HUES6 (cell line): Measurements from ENCODE around the gene ZNF410.

Experiments
- H3K27ac ChIP-seq: 2 replicates; pipeline ENCODE4 v1.7.0; 2013; ENCODE audit warnings: low read depth, mild to moderate bottlenecking, low read length, inconsistent platforms
- H3K27me3 ChIP-seq: 2 replicates; pipeline ENCODE4 v1.6.1; 2013; ENCODE audit warnings: low read length; ENCODE audit not compliant: control insufficient read depth, insufficient read depth
- H3K36me3 ChIP-seq: 2 replicates; pipeline ENCODE4 v1.6.1; 2013; ENCODE audit warnings: low read length; ENCODE audit not compliant: control insufficient read depth, insufficient read depth
- H3K4me1 ChIP-seq: 2 replicates; pipeline ENCODE4 v1.6.1; 2013; ENCODE audit warnings: low read length; ENCODE audit not compliant: control insufficient read depth, insufficient read depth
- H3K4me3 ChIP-seq: 2 replicates; pipeline ENCODE4 v1.5.1; 2013; ENCODE audit warnings: low read depth, low read length
- H3K9ac ChIP-seq: one replicate; pipeline ENCODE4 v1.6.1; 2013; ENCODE audit warnings: mild to moderate bottlenecking, low read length
- H3K9me3 ChIP-seq: 2 replicates; pipeline ENCODE4 v1.6.1; 2013; ENCODE audit warnings: low read depth, low read length; ENCODE audit not compliant: control insufficient read depth, insufficient read depth

ZNF410 gene

DNA sequence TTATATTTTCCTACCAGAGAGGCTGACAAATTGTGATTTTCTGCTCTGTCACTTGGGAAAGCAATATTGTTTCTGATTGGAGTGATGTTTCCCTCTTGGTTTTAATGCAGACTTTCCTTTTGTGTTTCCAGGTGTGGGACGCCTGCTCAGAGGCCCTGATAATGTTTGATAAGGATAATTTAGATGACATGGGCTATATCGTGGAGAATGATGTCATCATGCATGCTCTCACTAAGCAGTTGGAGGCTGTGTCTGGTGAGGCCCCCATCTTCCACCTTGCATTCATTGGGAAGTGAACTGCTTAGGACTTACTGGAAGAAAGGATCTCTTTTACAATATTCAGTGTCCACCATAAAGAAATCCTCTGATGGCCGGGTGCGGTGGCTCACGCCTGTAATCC is 69.0 kb downstream of the ZNF410 start:
- no peak overlapping the region for H3K27ac ChIP-seq
- no peak overlapping the region for H3K9ac ChIP-seq
- H3K4me3 ChIP-seq: no peak overlapping the region
- H3K27me3 ChIP-seq: no peaks in the 10 kb centered on the region
- no peaks in the 10 kb centered on the region for H3K4me1 ChIP-seq
- H3K36me3 ChIP-seq: peaks cover 45% of the 10 kb centered on the region
- H3K9me3 ChIP-seq: no peaks in the 10 kb centered on the region

DNA sequence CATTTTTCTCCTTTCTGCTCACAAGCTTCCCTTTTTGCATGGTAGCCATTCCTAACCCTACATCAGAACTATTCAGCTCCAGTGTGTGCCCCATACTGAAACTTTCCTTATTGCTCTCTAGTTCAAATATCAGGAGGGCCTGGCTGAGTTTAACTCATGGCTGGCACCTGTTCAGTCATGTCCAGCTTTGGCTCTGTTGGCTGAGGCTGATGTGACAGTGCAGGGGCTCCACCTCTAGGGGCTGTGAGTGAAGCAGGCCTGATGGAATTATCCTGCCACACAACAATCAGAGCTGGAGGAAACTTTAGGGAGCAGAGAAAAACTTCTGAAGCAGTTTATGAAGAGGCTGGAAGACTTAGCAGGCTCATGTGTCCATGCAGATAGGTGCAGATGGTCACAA is 71.9 kb downstream of the ZNF410 start:
- Histone ChIP-seq H3K4me3 (no peak overlapping the region), H3K9ac (no peak overlapping the region), H3K4me1 (no peaks in the 10 kb centered on the region), H3K27ac (no peak overlapping the region), H3K27me3 (no peaks in the 10 kb centered on the region), H3K36me3 (peaks cover 69% of the 10 kb centered on the region), H3K9me3 (no peaks in the 10 kb centered on the region)

DNA sequence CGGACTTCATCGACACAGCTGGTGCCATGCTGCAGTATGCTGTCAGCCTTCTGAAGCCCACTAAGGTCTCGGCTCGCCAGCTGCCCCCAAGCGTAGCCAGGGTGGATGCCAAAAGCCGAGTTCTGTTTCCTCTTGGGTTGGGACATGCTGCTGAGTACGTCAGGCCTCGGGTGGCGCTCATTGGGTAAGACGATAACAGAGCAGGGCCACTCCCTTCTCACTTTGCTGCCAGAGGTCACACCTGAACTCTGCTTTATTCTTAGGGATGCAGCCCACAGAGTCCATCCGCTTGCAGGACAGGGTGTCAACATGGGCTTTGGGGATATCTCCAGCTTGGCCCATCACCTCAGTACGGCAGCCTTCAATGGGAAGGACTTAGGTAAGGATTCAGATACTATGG is 74.5 kb downstream of the ZNF410 start:
- peaks cover 64% of the 10 kb centered on the region for H3K36me3 ChIP-seq
- no peak overlapping the region for H3K4me3 ChIP-seq
- no peaks in the 10 kb centered on the region for H3K4me1 ChIP-seq
- no peaks in the 10 kb centered on the region for H3K9me3 ChIP-seq
- no peak overlapping the region for H3K9ac ChIP-seq
- H3K27me3 ChIP-seq: no peaks in the 10 kb centered on the region
- no peak overlapping the region for H3K27ac ChIP-seq

DNA sequence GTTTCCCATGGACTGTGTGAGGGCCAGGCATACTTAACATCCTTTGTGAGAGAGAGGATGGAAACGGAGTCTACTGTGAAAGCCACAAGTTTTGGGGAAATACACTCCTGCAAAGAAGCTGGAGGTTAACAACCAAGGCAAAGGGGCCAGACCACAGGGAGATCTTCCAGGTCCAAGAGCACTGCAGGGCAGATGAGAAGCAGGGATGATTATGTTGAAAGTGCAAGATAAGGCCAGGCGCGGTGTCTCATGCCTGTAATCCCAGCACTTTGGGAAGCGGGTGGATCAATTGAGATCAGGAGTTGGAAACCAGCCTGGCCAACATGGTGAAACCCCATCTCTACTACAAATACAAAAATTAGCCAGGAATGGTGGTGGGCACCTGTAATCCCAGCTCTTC is 78.6 kb downstream of the ZNF410 start:
- Histone ChIP-seq H3K9ac (no peak overlapping the region), H3K27ac (no peak overlapping the region), H3K4me3 (no peak overlapping the region), H3K27me3 (no peaks in the 10 kb centered on the region), H3K9me3 (no peaks in the 10 kb centered on the region), H3K36me3 (peaks cover 65% of the 10 kb centered on the region), H3K4me1 (no peaks in the 10 kb centered on the region)

DNA sequence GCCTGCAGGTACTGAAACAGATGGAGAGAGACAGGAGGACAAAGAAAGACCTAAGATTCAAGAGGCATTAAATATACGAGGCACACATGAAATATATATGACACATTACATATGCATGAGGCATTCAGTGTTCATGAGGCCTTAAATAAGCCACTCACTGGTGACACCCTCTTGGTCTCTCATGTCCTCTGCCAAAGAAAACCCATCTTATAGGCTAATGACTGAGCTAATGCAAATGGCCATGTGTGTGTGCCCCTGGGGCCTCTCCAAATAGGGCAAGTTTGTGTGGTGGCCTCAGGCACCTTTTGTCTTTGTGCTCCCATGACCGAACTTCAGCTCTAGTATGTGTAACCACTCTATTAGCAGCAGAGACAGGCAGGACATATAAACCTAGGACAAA is 82.2 kb downstream of the ZNF410 start:
- Histone ChIP-seq H3K9me3 (no peaks in the 10 kb centered on the region), H3K9ac (no peak overlapping the region), H3K36me3 (peaks cover 42% of the 10 kb centered on the region), H3K27ac (no peak overlapping the region), H3K4me1 (no peaks in the 10 kb centered on the region), H3K27me3 (no peaks in the 10 kb centered on the region), H3K4me3 (no peak overlapping the region)

DNA sequence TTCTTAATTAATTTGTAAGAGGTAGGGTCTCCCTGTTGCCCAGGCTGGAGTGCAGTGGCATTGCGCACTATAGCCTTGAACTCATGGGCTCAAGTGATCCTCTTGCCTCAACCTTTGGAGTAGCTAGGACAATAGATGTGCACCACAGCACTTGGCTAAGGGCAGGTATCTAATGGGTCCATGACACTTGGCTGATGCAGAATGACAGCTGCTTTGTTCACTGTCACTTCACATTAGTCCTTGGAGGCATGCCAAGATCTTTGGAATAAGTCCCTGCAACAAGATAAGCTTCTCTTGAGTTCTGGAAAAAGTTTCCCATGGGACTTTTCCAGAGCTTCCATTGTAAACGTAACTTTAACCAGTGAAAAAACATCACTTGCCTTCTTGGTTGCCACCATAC is 86.8 kb downstream of the ZNF410 start:
- Histone ChIP-seq H3K27ac (no peak overlapping the region), H3K27me3 (no peaks in the 10 kb centered on the region), H3K4me1 (no peaks in the 10 kb centered on the region), H3K4me3 (no peak overlapping the region), H3K9ac (no peak overlapping the region), H3K36me3 (peaks cover 40% of the 10 kb centered on the region), H3K9me3 (no peaks in the 10 kb centered on the region)

DNA sequence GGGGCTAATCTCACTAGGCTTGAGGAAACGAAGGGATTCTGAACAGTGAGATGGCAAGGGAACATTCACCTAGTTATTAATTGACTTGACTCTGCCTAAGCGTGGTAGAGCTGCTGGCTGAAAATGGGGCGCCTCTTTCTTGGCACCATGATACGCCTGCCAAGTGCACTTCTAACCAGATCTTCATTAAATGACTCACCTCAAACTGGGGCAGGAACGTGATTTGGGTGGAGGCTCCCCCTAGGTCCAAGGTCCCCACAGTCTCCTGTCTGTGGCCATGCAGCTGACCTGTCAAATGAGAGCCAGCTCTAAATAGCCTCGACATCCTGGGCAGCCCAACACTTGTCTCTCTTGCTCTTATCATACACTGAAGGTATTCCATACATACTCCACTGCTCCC is 89.5 kb downstream of the ZNF410 start:
- Histone ChIP-seq H3K27me3 (no peaks in the 10 kb centered on the region), H3K9ac (no peak overlapping the region), H3K4me1 (no peaks in the 10 kb centered on the region), H3K36me3 (peaks cover 31% of the 10 kb centered on the region), H3K9me3 (no peaks in the 10 kb centered on the region), H3K4me3 (no peak overlapping the region), H3K27ac (no peak overlapping the region)

DNA sequence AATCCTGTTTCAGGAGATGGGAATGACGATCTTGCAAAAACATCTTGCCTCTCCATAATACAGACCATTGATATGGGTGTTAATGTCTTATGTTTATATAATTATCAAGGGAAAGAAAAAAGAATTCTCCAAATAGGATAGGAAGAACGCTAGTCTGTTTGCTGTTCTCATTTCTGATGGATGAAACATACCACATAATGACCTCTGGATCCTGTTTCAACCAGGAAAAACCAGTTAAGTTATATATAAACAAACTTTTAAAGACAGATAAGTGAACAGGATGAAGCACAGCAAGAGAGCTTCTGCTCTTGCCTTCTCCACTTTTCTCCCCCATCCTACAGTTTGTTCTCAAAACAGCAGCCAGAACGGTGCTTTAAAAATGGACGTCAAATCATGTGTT is 91.2 kb downstream of the ZNF410 start:
- Histone ChIP-seq H3K36me3 (peaks cover 27% of the 10 kb centered on the region), H3K27me3 (no peaks in the 10 kb centered on the region), H3K4me1 (no peaks in the 10 kb centered on the region), H3K9me3 (no peaks in the 10 kb centered on the region), H3K4me3 (no peak overlapping the region), H3K27ac (no peak overlapping the region), H3K9ac (no peak overlapping the region)
